Brain microvascular endothelial cell (primary cell): Measurements from ENCODE around the gene NASP.

Experiments used
- DNase-seq: peaks from one replicate; pipeline ENCODE4 v3.0.0-alpha.2; 2020
- H3K27ac ChIP-seq: fragments of 250-450 bp; sonication (Bioruptor Pico); 2 replicates; pipeline ENCODE4 v1.5.1; 2020; ENCODE audit warnings: mild to moderate bottlenecking, moderate library complexity
- H3K27me3 ChIP-seq: fragments of 250-450 bp; sonication (Bioruptor Pico); replicated peaks from 2 replicates; pipeline ENCODE4 v1.5.1; 2020; ENCODE audit warnings: mild to moderate bottlenecking
- H3K36me3 ChIP-seq: fragments of 250-450 bp; sonication (Bioruptor Pico); replicated peaks from 2 replicates; pipeline ENCODE4 v1.5.1; 2020; ENCODE audit warnings: mild to moderate bottlenecking
- H3K4me3 ChIP-seq: 2 replicates; pipeline ENCODE4 v1.5.1; 2011; ENCODE audit warnings: low read depth, mild to moderate bottlenecking, control low read depth, low read length, moderate library complexity
- CTCF ChIP-seq: IDR thresholded peaks from 2 replicates; pipeline ENCODE4 v1.5.1; 2011; ENCODE audit warnings: low read depth, mild to moderate bottlenecking, moderate library complexity, low read length, control low read depth, inconsistent platforms; ENCODE audit errors: missing control alignments
- in situ Hi-C: cut with HindIII; loops from 2 replicates; pipeline ENCODE4 v1.10.0; 2017; ENCODE audit warnings: low sequenced_read_pairs, low pct_ligation_motif_present

NASP gene

GRCh38 chr1:45567911-45568310, 15.9 kb upstream of the NASP start:
- H3K36me3 ChIP-seq: peaks cover 67% of the 10 kb centered on the region
- DNase-seq: no peak
- in situ Hi-C loops: no loop called here
- H3K4me3 ChIP-seq: no peak overlapping the region
- no peaks in the 10 kb centered on the region for H3K27me3 ChIP-seq
- no peak for TF ChIP-seq CTCF
- no peak overlapping the region for H3K27ac ChIP-seq

GRCh38 chr1:45568421-45568820, 15.4 kb upstream of the NASP start:
- TF ChIP-seq CTCF: no peak
- no peak overlapping the region for H3K4me3 ChIP-seq
- peaks cover 62% of the 10 kb centered on the region for H3K36me3 ChIP-seq
- no peak overlapping the region for H3K27ac ChIP-seq
- DNase-seq: no peak
- in situ Hi-C loops: no loop called here
- H3K27me3 ChIP-seq: no peaks in the 10 kb centered on the region

GRCh38 chr1:45569571-45569961, 14.3 kb upstream of the NASP start:
- Histone ChIP-seq H3K36me3 (peaks cover 52% of the 10 kb centered on the region), H3K27me3 (no peaks in the 10 kb centered on the region)
- no peak for DNase-seq

GRCh38 chr1:45569962-45570581, 13.8 kb upstream of the NASP start:
- DNase-seq: peak; percentile 68
- in situ Hi-C loops: no loop called here

More at GRCh38 chr1:45569571-45569961, 14.3 kb upstream of the NASP start:
- no peak overlapping the region for H3K4me3 ChIP-seq
- H3K27ac ChIP-seq: no peak overlapping the region
- no peak for TF ChIP-seq CTCF
- in situ Hi-C loops: no loop called here

GRCh38 chr1:45570631-45571030, 13.2 kb upstream of the NASP start:
- no peak overlapping the region for H3K27ac ChIP-seq
- TF ChIP-seq CTCF: no peak
- no peak for DNase-seq
- in situ Hi-C loops: no loop called here
- H3K4me3 ChIP-seq: no peak overlapping the region
- H3K36me3 ChIP-seq: peaks cover 52% of the 10 kb centered on the region
- no peaks in the 10 kb centered on the region for H3K27me3 ChIP-seq

More at GRCh38 chr1:45569962-45570581, 13.8 kb upstream of the NASP start:
- H3K27ac ChIP-seq: no peak overlapping the region
- peak; percentile 98 for TF ChIP-seq CTCF
- peaks cover 52% of the 10 kb centered on the region for H3K36me3 ChIP-seq
- H3K4me3 ChIP-seq: no peak overlapping the region
- H3K27me3 ChIP-seq: no peaks in the 10 kb centered on the region

GRCh38 chr1:45573231-45573804, 10.5 kb upstream of the NASP start:
- peaks cover 26% of the 10 kb centered on the region for H3K36me3 ChIP-seq
- H3K27me3 ChIP-seq: no peaks in the 10 kb centered on the region
- no peak overlapping the region for H3K4me3 ChIP-seq
- no peak overlapping the region for H3K27ac ChIP-seq
- DNase-seq: no peak
- in situ Hi-C loops: no loop called here
- TF ChIP-seq CTCF: peak; percentile 34
